HEK293 (cell line): ENCODE measurements around the gene FBLN2.

Experiments used
- CTCF ChIA-PET: fragments of 350-600 bp; formaldehyde crosslinking; extraction: SDS; loops from one replicate; lab custom pipeline; 2021; ENCODE audit warnings: antibody characterized with exemption; lab: Yijun Ruan, JAX
- POLR2A ChIA-PET: fragments of 300-600 bp; formaldehyde crosslinking; extraction: SDS; loops from one replicate; lab custom pipeline; 2020; ENCODE audit warnings: antibody characterized with exemption, inconsistent platforms; lab: Yijun Ruan, JAX
- H3K27ac ChIP-seq: fragments of 200-500 bp; sonication (Bioruptor generic); 2 replicates; pipeline ENCODE4 v1.5.1; 2014; ENCODE audit warnings: low read depth, low read length, control low read depth, inconsistent platforms; ENCODE audit errors: extremely low read depth
- H3K36me3 ChIP-seq, 2 experiments: fragments of 200-500 bp in 1 of 2; sonication (Bioruptor generic) in 1 of 2; 1 replicate in 1 of 2; 2 replicates in 1 of 2; pipeline ENCODE4 v1.5.1; 2014 to 2017; ENCODE audit warnings: inconsistent platforms in 2 of 2, low read length in 2 of 2; ENCODE audit not compliant: control insufficient read depth in 2 of 2, insufficient read depth in 1 of 2
- H3K4me1 ChIP-seq: fragments of 200-500 bp; sonication (Bioruptor generic); 2 replicates; pipeline ENCODE4 v1.5.1; 2014; ENCODE audit warnings: mild to moderate bottlenecking, low read length, inconsistent platforms; ENCODE audit not compliant: control insufficient read depth, insufficient read depth
- H3K4me3 ChIP-seq: 2 replicates; pipeline ENCODE4 v1.5.1; 2011; ENCODE audit warnings: low read depth, mild to moderate bottlenecking, control low read depth, low read length, moderate library complexity
- H3K9me3 ChIP-seq: fragments of 200-500 bp; sonication (Bioruptor generic); 2 replicates; pipeline ENCODE4 v1.5.1; 2014; ENCODE audit warnings: low read depth, low read length, inconsistent platforms; ENCODE audit not compliant: control insufficient read depth, insufficient read depth
- AEBP2 ChIP-seq: fragments of 450-650 bp; formaldehyde crosslinking; IDR thresholded peaks from 2 replicates; pipeline ENCODE4 v1.5.1; 2016; ENCODE audit warnings: missing biosample characterization, missing genetic modification characterization, borderline replicate concordance
- REST ChIP-seq: fragments of 450-650 bp; formaldehyde crosslinking; IDR thresholded peaks from 2 replicates; pipeline ENCODE4 v1.5.1; 2016; ENCODE audit warnings: missing biosample characterization, missing genetic modification characterization
- SP3 ChIP-seq: fragments of 450-650 bp; formaldehyde crosslinking; IDR thresholded peaks from 2 replicates; pipeline ENCODE4 v1.5.1; 2016; ENCODE audit warnings: missing biosample characterization, missing genetic modification characterization
- WT1 ChIP-seq: fragments of 450-650 bp; formaldehyde crosslinking; IDR thresholded peaks from 2 replicates; pipeline ENCODE4 v1.5.1; 2016; ENCODE audit warnings: missing biosample characterization, missing genetic modification characterization
- ZNF10 ChIP-seq: fragments of 450-650 bp; formaldehyde crosslinking; IDR thresholded peaks from 2 replicates; pipeline ENCODE4 v1.5.1; 2017; ENCODE audit warnings: missing biosample characterization, missing genetic modification characterization
- ZNF112 ChIP-seq: fragments of 450-650 bp; formaldehyde crosslinking; IDR thresholded peaks from 2 replicates; pipeline ENCODE4 v1.5.0; 2017; ENCODE audit warnings: missing biosample characterization, missing genetic modification characterization
- ZNF16 ChIP-seq: fragments of 450-650 bp; formaldehyde crosslinking; IDR thresholded peaks from 2 replicates; pipeline ENCODE4 v1.5.1; 2016; ENCODE audit warnings: low read depth, missing biosample characterization, missing genetic modification characterization
- ZNF211 ChIP-seq: fragments of 450-650 bp; formaldehyde crosslinking; IDR thresholded peaks from 2 replicates; pipeline ENCODE4 v1.5.1; 2016; ENCODE audit warnings: low read depth, missing biosample characterization, missing genetic modification characterization
- ZNF239 ChIP-seq: fragments of 450-650 bp; formaldehyde crosslinking; IDR thresholded peaks from 2 replicates; pipeline ENCODE4 v1.5.1; 2016; ENCODE audit warnings: missing biosample characterization, missing genetic modification characterization
- ZNF280C ChIP-seq: fragments of 450-650 bp; formaldehyde crosslinking; IDR thresholded peaks from 2 replicates; pipeline ENCODE4 v1.5.1; 2016; ENCODE audit warnings: missing biosample characterization, missing genetic modification characterization
- ZNF366 ChIP-seq: fragments of 450-650 bp; formaldehyde crosslinking; conservative IDR thresholded peaks from 2 replicates; pipeline ENCODE4 v1.5.1; 2016; ENCODE audit warnings: missing biosample characterization, missing genetic modification characterization
- ZNF398 ChIP-seq: fragments of 450-650 bp; formaldehyde crosslinking; IDR thresholded peaks from 2 replicates; pipeline ENCODE4 v1.5.1; 2017; ENCODE audit warnings: missing biosample characterization, missing genetic modification characterization
- ZNF600 ChIP-seq: fragments of 450-650 bp; formaldehyde crosslinking; IDR thresholded peaks from 2 replicates; pipeline ENCODE4 v1.5.1; 2016; ENCODE audit warnings: missing biosample characterization, missing genetic modification characterization
- ZNF624 ChIP-seq: fragments of 450-650 bp; formaldehyde crosslinking; IDR thresholded peaks from 2 replicates; pipeline ENCODE4 v1.5.1; 2017; ENCODE audit warnings: missing biosample characterization, missing genetic modification characterization
- ZNF777 ChIP-seq: fragments of 450-650 bp; formaldehyde crosslinking; IDR thresholded peaks from 2 replicates; pipeline ENCODE4 v1.5.1; 2017; ENCODE audit warnings: missing biosample characterization, missing genetic modification characterization, borderline replicate concordance
- TF ChIP-seq, protein P1 (sequence below): fragments of 450-650 bp; formaldehyde crosslinking; IDR thresholded peaks from 2 replicates; pipeline ENCODE4 v1.5.1; 2016; ENCODE audit warnings: missing biosample characterization, missing genetic modification characterization
- TF ChIP-seq, protein P2 (sequence below): fragments of 450-650 bp; formaldehyde crosslinking; IDR thresholded peaks from 2 replicates; pipeline ENCODE4 v1.5.1; 2016; ENCODE audit warnings: missing biosample characterization, missing genetic modification characterization, low read depth

The FBLN2 gene

GRCh38 chr3:13666227-13666619 lies 117.3 kb downstream of the FBLN2 start:
- POLR2A ChIA-PET = no interaction called here
- no peaks in the 10 kb centered on the region for H3K36me3 ChIP-seq
- TF ChIP-seq AEBP2 (tag by site-specific recombination) (no peak), ZNF777 (no peak), ZNF366 (tag by site-specific recombination) (no peak), ZNF600 (tag by site-specific recombination) (no peak), ZNF10 (tag by site-specific recombination) (no peak), ZNF16 (tag by site-specific recombination) (no peak), ZNF624 (tag by site-specific recombination) (no peak), ZNF280C (tag by site-specific recombination) (no peak), ZNF398 (tag by site-specific recombination) (no peak), ZNF211 (tag by site-specific recombination) (no peak), ZNF239 (tag by site-specific recombination) (no peak), ZNF112 (tag by site-specific recombination) (no peak), SP3 (tag by site-specific recombination) (no peak), REST (no peak), WT1 (tag by site-specific recombination) (no peak)
- TF ChIP-seq, protein P1, sequence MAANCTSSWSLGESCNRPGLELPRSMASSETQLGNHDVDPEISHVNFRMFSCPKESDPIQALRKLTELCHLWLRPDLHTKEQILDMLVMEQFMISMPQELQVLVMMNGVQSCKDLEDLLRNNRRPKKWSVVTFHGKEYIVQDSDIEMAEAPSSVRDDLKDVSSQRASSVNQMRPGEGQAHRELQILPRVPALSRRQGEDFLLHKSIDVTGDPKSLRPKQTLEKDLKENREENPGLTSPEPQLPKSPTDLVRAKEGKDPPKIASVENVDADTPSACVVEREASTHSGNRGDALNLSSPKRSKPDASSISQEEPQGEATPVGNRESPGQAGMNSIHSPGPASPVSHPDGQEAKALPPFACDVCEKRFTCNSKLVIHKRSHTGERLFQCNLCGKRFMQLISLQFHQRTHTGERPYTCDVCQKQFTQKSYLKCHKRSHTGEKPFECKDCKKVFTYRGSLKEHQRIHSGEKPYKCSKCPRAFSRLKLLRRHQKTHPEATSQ (tag by site-specific recombination) = no peak
- TF ChIP-seq, protein P2, sequence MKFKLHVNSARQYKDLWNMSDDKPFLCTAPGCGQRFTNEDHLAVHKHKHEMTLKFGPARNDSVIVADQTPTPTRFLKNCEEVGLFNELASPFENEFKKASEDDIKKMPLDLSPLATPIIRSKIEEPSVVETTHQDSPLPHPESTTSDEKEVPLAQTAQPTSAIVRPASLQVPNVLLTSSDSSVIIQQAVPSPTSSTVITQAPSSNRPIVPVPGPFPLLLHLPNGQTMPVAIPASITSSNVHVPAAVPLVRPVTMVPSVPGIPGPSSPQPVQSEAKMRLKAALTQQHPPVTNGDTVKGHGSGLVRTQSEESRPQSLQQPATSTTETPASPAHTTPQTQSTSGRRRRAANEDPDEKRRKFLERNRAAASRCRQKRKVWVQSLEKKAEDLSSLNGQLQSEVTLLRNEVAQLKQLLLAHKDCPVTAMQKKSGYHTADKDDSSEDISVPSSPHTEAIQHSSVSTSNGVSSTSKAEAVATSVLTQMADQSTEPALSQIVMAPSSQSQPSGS (tag by site-specific recombination) = no peak
- no peaks in the 10 kb centered on the region for H3K9me3 ChIP-seq
- no peaks in the 10 kb centered on the region for H3K4me1 ChIP-seq
- no peak overlapping the region for H3K27ac ChIP-seq
- CTCF ChIA-PET = interaction anchor here (0.7 to 1.3 kb wide), 4 partner anchors 8 to 219 kb away, joined by 3 to 5 read pairs (median 4); no protein-coding TSS in a partner anchor
- H3K4me3 ChIP-seq = no peak overlapping the region
